Measurements from ENCODE around the gene AGXT.

DNA sequence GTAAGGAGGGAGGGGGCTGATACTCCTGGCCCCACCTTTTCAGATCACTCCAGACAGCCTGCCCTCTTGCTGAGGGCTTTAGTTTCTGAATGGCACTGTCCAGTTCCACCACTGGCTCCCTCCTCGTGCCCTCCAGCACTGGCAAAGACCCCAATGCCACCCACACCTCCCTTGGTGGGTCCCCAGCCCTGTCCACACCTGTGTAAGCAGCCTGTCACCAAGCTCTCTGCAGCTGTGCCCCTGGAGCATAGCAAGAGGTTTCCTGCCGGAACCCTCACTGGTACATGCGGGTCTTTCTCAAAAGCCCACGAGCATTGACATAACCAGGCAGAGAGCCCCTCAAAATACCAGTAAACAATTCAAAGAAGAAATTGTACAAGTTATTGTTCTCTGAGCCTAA is 31.0 kb upstream of the AGXT start:
- TF ChIP-seq POLR2A (IDR thresholded peaks at IDR 0.05): no peak
- TF ChIP-seq, protein P1, sequence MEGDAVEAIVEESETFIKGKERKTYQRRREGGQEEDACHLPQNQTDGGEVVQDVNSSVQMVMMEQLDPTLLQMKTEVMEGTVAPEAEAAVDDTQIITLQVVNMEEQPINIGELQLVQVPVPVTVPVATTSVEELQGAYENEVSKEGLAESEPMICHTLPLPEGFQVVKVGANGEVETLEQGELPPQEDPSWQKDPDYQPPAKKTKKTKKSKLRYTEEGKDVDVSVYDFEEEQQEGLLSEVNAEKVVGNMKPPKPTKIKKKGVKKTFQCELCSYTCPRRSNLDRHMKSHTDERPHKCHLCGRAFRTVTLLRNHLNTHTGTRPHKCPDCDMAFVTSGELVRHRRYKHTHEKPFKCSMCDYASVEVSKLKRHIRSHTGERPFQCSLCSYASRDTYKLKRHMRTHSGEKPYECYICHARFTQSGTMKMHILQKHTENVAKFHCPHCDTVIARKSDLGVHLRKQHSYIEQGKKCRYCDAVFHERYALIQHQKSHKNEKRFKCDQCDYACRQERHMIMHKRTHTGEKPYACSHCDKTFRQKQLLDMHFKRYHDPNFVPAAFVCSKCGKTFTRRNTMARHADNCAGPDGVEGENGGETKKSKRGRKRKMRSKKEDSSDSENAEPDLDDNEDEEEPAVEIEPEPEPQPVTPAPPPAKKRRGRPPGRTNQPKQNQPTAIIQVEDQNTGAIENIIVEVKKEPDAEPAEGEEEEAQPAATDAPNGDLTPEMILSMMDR (IDR thresholded peaks at IDR 0.05): no peak

Data from esophagus squamous epithelium (tissue), 4 donors.